H1 (cell line): ENCODE measurements around the gene CLIC3. TPM values are rescaled to one million over a fixed set of nuclear protein-coding genes. Genes with fewer than 3 reads are reported as not detected.

Source experiments
- CTCF ChIA-PET: fragments of 300-600 bp; sonication (Branson Sonifier 250); formaldehyde crosslinking; loops from one replicate; lab custom pipeline; 2021; ENCODE audit not compliant: partially characterized antibody; lab: Charles Lee
- POLR2A ChIA-PET: fragments of 300-600 bp; sonication (Branson Sonifier 250); formaldehyde crosslinking; loops from one replicate; lab custom pipeline; 2021; ENCODE audit warnings: inconsistent platforms; ENCODE audit not compliant: partially characterized antibody; lab: Charles Lee
- DNase-seq, 2 experiments: peaks; one replicate each; pipeline versions ENCODE4 v3.0.0 to v3.0.0-alpha.2; 2010 to 2022; ENCODE audit warnings: low spot score in 2 of 2, low read depth in 1 of 2, mixed read lengths in 1 of 2
- FAIRE-seq: peaks from 2 replicates; lab custom pipeline; 2011; peaks lifted over from hg19 to GRCh38; lab: Jason Lieb, UNC
- H2AFZ ChIP-seq: 2 replicates; pipeline ENCODE4 v1.8.1; 2012; ENCODE audit warnings: low read length, inconsistent platforms
- H2AK5ac ChIP-seq: 2 replicates; pipeline ENCODE4 v1.6.1; 2013; ENCODE audit warnings: low read depth, low read length
- H2BK120ac ChIP-seq: replicated peaks from 2 replicates; pipeline ENCODE3; 2013; ENCODE audit warnings: low read depth, low read length, inconsistent platforms
- H2BK12ac ChIP-seq: 2 replicates; pipeline ENCODE4 v1.6.1; 2013; ENCODE audit warnings: low read depth, low read length
- H2BK15ac ChIP-seq: 2 replicates; pipeline ENCODE4 v1.6.1; 2013; ENCODE audit warnings: low read length
- H2BK20ac ChIP-seq: 2 replicates; pipeline ENCODE4 v1.6.1; 2013; ENCODE audit warnings: low read length
- H2BK5ac ChIP-seq: 2 replicates; pipeline ENCODE4 v1.6.1; 2013; ENCODE audit warnings: low read depth, low read length
- H3K14ac ChIP-seq: 2 replicates; pipeline ENCODE4 v1.6.1; 2013; ENCODE audit warnings: inconsistent platforms; ENCODE audit not compliant: insufficient read length
- H3K18ac ChIP-seq: 2 replicates; pipeline ENCODE4 v1.6.1; 2013; ENCODE audit warnings: low read length; ENCODE audit errors: extremely low read depth
- H3K23ac ChIP-seq: 2 replicates; pipeline ENCODE4 v1.6.1; 2013; ENCODE audit warnings: inconsistent platforms; ENCODE audit not compliant: insufficient read length
- H3K23me2 ChIP-seq: 2 replicates; pipeline ENCODE4 v1.6.1; 2013; ENCODE audit warnings: low read depth, low read length
- H3K27ac ChIP-seq: 2 replicates; pipeline ENCODE4 v1.6.1; 2011; ENCODE audit warnings: low read depth, low read length, inconsistent platforms
- H3K27me3 ChIP-seq, 4 experiments: replicated peaks in 1 of 4; 1 replicate in 1 of 4; 2 replicates in 3 of 4; pipeline versions ENCODE4 v1.6.1 to v1.8.1; 2011 to 2013; ENCODE audit warnings: low read length in 3 of 4, mild to moderate bottlenecking in 3 of 4, inconsistent platforms in 2 of 4, mixed read lengths in 2 of 4, moderate library complexity in 1 of 4; ENCODE audit not compliant: control insufficient read depth in 3 of 4, insufficient read depth in 3 of 4; ENCODE audit errors: extremely low read depth in 1 of 4
- H3K36me3 ChIP-seq, 4 experiments: 2 replicates each; pipeline versions ENCODE4 v1.6.1 to v1.8.1; 2011 to 2013; ENCODE audit warnings: mild to moderate bottlenecking in 4 of 4, low read length in 3 of 4, moderate library complexity in 2 of 4, control low read depth in 1 of 4, inconsistent platforms in 1 of 4; ENCODE audit not compliant: insufficient read depth in 4 of 4, control insufficient read depth in 2 of 4
- H3K4ac ChIP-seq: replicated peaks from 2 replicates; pipeline ENCODE3; 2013; ENCODE audit warnings: low read length, low read depth, mixed read lengths, inconsistent platforms; ENCODE audit not compliant: insufficient read length
- H3K4me1 ChIP-seq, 4 experiments: replicated peaks in 1 of 4; 1 replicate in 1 of 4; 2 replicates in 3 of 4; pipeline versions ENCODE4 v1.6.1 to v1.8.1; 2011 to 2013; ENCODE audit warnings: low read length in 3 of 4, inconsistent platforms in 2 of 4, mixed read lengths in 1 of 4; ENCODE audit not compliant: insufficient read depth in 4 of 4, control insufficient read depth in 3 of 4
- H3K4me2 ChIP-seq, 2 experiments: 2 replicates each; pipeline versions ENCODE4 v1.6.1 to v1.8.1; 2011 to 2013; ENCODE audit warnings: low read depth in 2 of 2, low read length in 2 of 2, control low read depth in 1 of 2, inconsistent platforms in 1 of 2, mild to moderate bottlenecking in 1 of 2; ENCODE audit not compliant: insufficient read depth in 1 of 2
- H3K4me3 ChIP-seq, 4 experiments: fragments of 200-600, 300-600 bp in 1 of 4; sonication (generic), shearing (Covaris generic), sonication (Bioruptor Twin) in 1 of 4; 2 replicates each; pipeline versions ENCODE4 v1.5.1 to v1.8.1; 2011 to 2016; ENCODE audit warnings: low read length in 4 of 4, low read depth in 3 of 4, control low read depth in 2 of 4, inconsistent platforms in 2 of 4, mild to moderate bottlenecking in 2 of 4, mixed read lengths in 1 of 4, moderate library complexity in 1 of 4; ENCODE audit not compliant: insufficient read depth in 2 of 4; ENCODE audit errors: extremely low read depth in 1 of 4
- H3K56ac ChIP-seq: replicated peaks from 2 replicates; pipeline ENCODE3; 2013; ENCODE audit warnings: low read depth, mild to moderate bottlenecking, mixed read lengths, low read length, inconsistent platforms; ENCODE audit not compliant: insufficient read length
- H3K79me1 ChIP-seq: 2 replicates; pipeline ENCODE4 v1.6.1; 2013; ENCODE audit warnings: low read depth, low read length, control low read depth
- H3K79me2 ChIP-seq, 2 experiments: 2 replicates each; pipeline versions ENCODE4 v1.6.1 to v1.8.1; 2012 to 2013; ENCODE audit warnings: low read length in 2 of 2, mild to moderate bottlenecking in 2 of 2, inconsistent platforms in 1 of 2; ENCODE audit not compliant: insufficient read depth in 2 of 2, control insufficient read depth in 1 of 2
- H3K9ac ChIP-seq, 4 experiments: replicated peaks in 1 of 4; 1 replicate in 1 of 4; 2 replicates in 3 of 4; pipeline versions ENCODE4 v1.6.1 to v1.8.1; 2011 to 2013; ENCODE audit warnings: low read depth in 3 of 4, low read length in 3 of 4, control low read depth in 2 of 4, mild to moderate bottlenecking in 2 of 4, moderate library complexity in 2 of 4, inconsistent platforms in 1 of 4; ENCODE audit errors: extremely low read depth in 1 of 4
- H3K9me3 ChIP-seq, 2 experiments: 2 replicates each; pipeline versions ENCODE4 v1.6.1 to v1.8.1; 2012 to 2013; ENCODE audit warnings: mild to moderate bottlenecking in 2 of 2, moderate library complexity in 2 of 2, control low read depth in 1 of 2, inconsistent platforms in 1 of 2, low read depth in 1 of 2, low read length in 1 of 2, mixed read lengths in 1 of 2; ENCODE audit not compliant: insufficient read depth in 2 of 2
- H4K20me1 ChIP-seq, 2 experiments: replicated peaks in 1 of 2; 2 replicates each; pipeline versions ENCODE3 to v1.8.1; 2011 to 2013; ENCODE audit warnings: inconsistent platforms in 2 of 2, low read length in 2 of 2, mild to moderate bottlenecking in 1 of 2; ENCODE audit not compliant: insufficient read depth in 2 of 2, control insufficient read depth in 1 of 2
- H4K5ac ChIP-seq: 2 replicates; pipeline ENCODE4 v1.6.1; 2013; ENCODE audit warnings: low read length, low read depth, mixed read lengths, inconsistent platforms; ENCODE audit not compliant: insufficient read length
- H4K8ac ChIP-seq: 2 replicates; pipeline ENCODE4 v1.8.0; 2013; ENCODE audit warnings: mild to moderate bottlenecking, moderate library complexity, low read length, inconsistent platforms; ENCODE audit not compliant: insufficient read depth; ENCODE audit errors: extremely low read depth
- H4K91ac ChIP-seq: replicated peaks from 2 replicates; pipeline ENCODE3; 2013; ENCODE audit warnings: low read length, mixed read lengths, inconsistent platforms; ENCODE audit not compliant: insufficient read length
- BCL11A ChIP-seq, 2 experiments: IDR thresholded peaks; one replicate each; pipeline ENCODE4 v1.6.1; 2011; ENCODE audit warnings: low read depth in 2 of 2, low read length in 2 of 2, mild to moderate bottlenecking in 2 of 2
- CBX8 ChIP-seq: fragments of 300-800, 300-1000 bp; sonication (generic); IDR thresholded peaks from 2 replicates; pipeline ENCODE4 v1.7.1; 2016; ENCODE audit warnings: low read depth, low read length, borderline replicate concordance
- CHD1 ChIP-seq: IDR thresholded peaks from 2 replicates; pipeline ENCODE4 v1.6.1; 2012; ENCODE audit warnings: low read depth, low read length, improper control_type of control experiment
- CTCF ChIP-seq, 3 experiments: IDR thresholded peaks; 1 replicate in 2 of 3; 2 replicates in 1 of 3; pipeline versions ENCODE4 v1.5.1 to v1.6.1; 2011; ENCODE audit warnings: low read length in 3 of 3, mild to moderate bottlenecking in 3 of 3, inconsistent platforms in 2 of 3, low read depth in 1 of 3, moderate library complexity in 1 of 3; ENCODE audit not compliant: insufficient read depth in 1 of 3; ENCODE audit errors: control extremely low read depth in 1 of 3
- GTF2F1 ChIP-seq: IDR thresholded peaks from 2 replicates; pipeline ENCODE4 v1.6.1; 2012; ENCODE audit warnings: low read depth, low read length, improper control_type of control experiment, borderline replicate concordance
- HDAC2 ChIP-seq, 2 experiments: fragments of 300-600 bp in 1 of 2; sonication (generic) in 1 of 2; IDR thresholded peaks; 2 replicates each; pipeline ENCODE4 v1.6.1; 2011 to 2012; ENCODE audit warnings: low read depth in 2 of 2, low read length in 2 of 2, mild to moderate bottlenecking in 2 of 2, moderate library complexity in 2 of 2, borderline replicate concordance in 1 of 2, inconsistent platforms in 1 of 2
- JUND ChIP-seq: IDR thresholded peaks from 2 replicates; pipeline ENCODE4 v1.6.1; 2011; ENCODE audit warnings: mild to moderate bottlenecking, improper control_type of control experiment, low read length
- RXRA ChIP-seq: IDR thresholded peaks from 2 replicates; pipeline ENCODE4 v1.6.1; 2011; ENCODE audit warnings: low read depth, mild to moderate bottlenecking, low read length, moderate library complexity; ENCODE audit not compliant: insufficient read depth
- SIX5 ChIP-seq: IDR thresholded peaks from 2 replicates; pipeline ENCODE4 v1.6.1; 2011; ENCODE audit warnings: mild to moderate bottlenecking, low read depth, low read length
- SP1 ChIP-seq: IDR thresholded peaks from 2 replicates; pipeline ENCODE4 v1.6.1; 2011; ENCODE audit warnings: low read depth, low read length
- WGBS, 2 experiments: shearing (Covaris generic) in 1 of 2; methylation state at CpG; one replicate each; pipeline versions ENCODE4 v1.1.6 to v1.1.7; 2013 to 2015; ENCODE audit warnings: low lambda C conversion rate in 2 of 2, mixed read lengths in 2 of 2, inconsistent platforms in 1 of 2, low coverage in 1 of 2, missing lambda C conversion rate in 1 of 2; ENCODE audit not compliant: insufficient replicate concordance in 2 of 2, insufficient coverage in 1 of 2, insufficient read length in 1 of 2; ENCODE audit errors: extremely low coverage in 1 of 2, missing lambda C conversion rate in 1 of 2; 5-methylcytosine and 5-hydroxymethylcytosine counted together
- polyA plus RNA-seq, 7 experiments: library from polyadenylated mRNA; depleted of rRNA in 3 of 7; stranded (reverse) in 5 of 7; unstranded in 2 of 7; fragments of >200 nt in 5 of 7; fragments of 200-250 nt in 2 of 7; gene quantifications; 1 replicate in 5 of 7; 2 replicates in 1 of 7; 4 replicates in 1 of 7; pipeline versions ENCODE4 v1.2.1 to v1.2.3, GENCODE V29; 2011 to 2013; ENCODE audit warnings: missing spikeins in 2 of 7, mixed read lengths in 2 of 7
- total RNA-seq: library from RNA; stranded (reverse); fragmentation: NEBNext Ultra II Directional; extraction: Animal tissue kit (Norgen Biotek cat#: 25700); gene quantifications from 2 replicates; pipeline ENCODE4 v1.2.1, GENCODE V29; 2021

Gene CLIC3
- total and polyA plus RNA-seq, 2 of the 8 experiments (the other 6 are each of a cell fraction or from before 2014, with no cell fraction given): 0.12 TPM; not detected in 1

GRCh38 chr9:137014166-137014565 is 17.8 kb upstream of the CLIC3 start:
- Histone ChIP-seq H3K18ac (no peak overlapping the region), H3K14ac (no peak overlapping the region), H3K4me1 (peaks cover 0 to 7% (median under 1%) of the 10 kb centered on the region in 4 experiments; a peak in 2 of 7 replicates), H3K56ac (no peak overlapping the region), H3K79me1 (no peaks in the 10 kb centered on the region), H4K5ac (no peak overlapping the region), H3K9ac (no peak overlapping the region), H4K8ac (no peak overlapping the region; the same call in 1 of the 2 replicates), H2BK12ac (no peak overlapping the region), H3K27me3 (no peaks in the 10 kb centered on the region; a peak in 1 of 7 replicates), H4K20me1 (no peaks in the 10 kb centered on the region), H3K9me3 (peaks cover 0 to 27% of the 10 kb centered on the region in 2 experiments; a peak in 2 of 4 replicates), H2BK20ac (no peak overlapping the region), H3K36me3 (peaks cover 0 to 13% (median 0%) of the 10 kb centered on the region in 4 experiments; a peak in 1 of 8 replicates), H4K91ac (no peak overlapping the region), H3K27ac (no peak overlapping the region), H3K23me2 (no peaks in the 10 kb centered on the region; the same call in 1 of the 2 replicates), H2BK120ac (no peak overlapping the region), H3K79me2 (no peaks in the 10 kb centered on the region), H3K4ac (no peak overlapping the region), H3K23ac (no peak overlapping the region), H2BK5ac (no peak overlapping the region), H2AFZ (no peak overlapping the region), H2AK5ac (no peak overlapping the region), H3K4me3 (no peak overlapping the region), H2BK15ac (no peak overlapping the region), H3K4me2 (no peak overlapping the region)
- FAIRE-seq (no peak), DNase-seq (no peak)
- CTCF ChIA-PET: interaction anchor here (1.0 to 2.8 kb wide), 6 partner anchors 15 to 87 kb away, joined by 3 to 11 read pairs (median 4); no protein-coding TSS in a partner anchor
- POLR2A ChIA-PET: interaction anchor here (0.8 kb wide), 1 partner anchor 12 kb away, joined by 3 read pairs; no protein-coding TSS in a partner anchor
- TF ChIP-seq RXRA (no peak), HDAC2 (IDR thresholded peaks at IDR 0.05; ENCODE audit: borderline replicate concordance in 1 of 2, low read depth in 2 of 2, low read length in 2 of 2) (no peak), CBX8 (no peak), CHD1 (no peak), JUND (no peak), GTF2F1 (no peak), CTCF (IDR thresholded peaks at IDR 0.05; ENCODE audit: control extremely low read depth in 1 of 3, insufficient read depth in 1 of 3, low read depth in 1 of 3, low read length in 3 of 3) (no peak), SP1 (no peak), BCL11A (IDR thresholded peaks at IDR 0.05; ENCODE audit: low read depth in 2 of 2, low read length in 2 of 2) (no peak), SIX5 (no peak)
- 85% methylated on average over 19 of the region's 23 CpGs; no CpG with 5 or more reads in 1 of the 2 experiments for WGBS, 2 experiments
